H1 (cell line): Measurements from ENCODE around the gene OBSCN. TPM values are rescaled to one million over a fixed set of nuclear protein-coding genes. Genes with fewer than 3 reads are reported as not detected.

Experiments used
- CBX8 ChIP-seq: fragments of 300-800, 300-1000 bp; sonication (generic); IDR thresholded peaks from 2 replicates; pipeline ENCODE4 v1.7.1; 2016; ENCODE audit warnings: low read depth, low read length, borderline replicate concordance
- JUND ChIP-seq: IDR thresholded peaks from 2 replicates; pipeline ENCODE4 v1.6.1; 2011; ENCODE audit warnings: mild to moderate bottlenecking, improper control_type of control experiment, low read length
- TCF12 ChIP-seq: IDR thresholded peaks from 2 replicates; pipeline ENCODE4 v1.6.1; 2011; ENCODE audit warnings: low read depth, mild to moderate bottlenecking, low read length
- YY1 ChIP-seq: IDR thresholded peaks from 2 replicates; pipeline ENCODE4 v1.6.1; 2011; ENCODE audit warnings: low read depth, mild to moderate bottlenecking, low read length
- polyA plus RNA-seq, 7 experiments: library from polyadenylated mRNA; depleted of rRNA in 3 of 7; stranded (reverse) in 5 of 7; unstranded in 2 of 7; fragments of >200 nt in 5 of 7; fragments of 200-250 nt in 2 of 7; gene quantifications; 1 replicate in 5 of 7; 2 replicates in 1 of 7; 4 replicates in 1 of 7; pipeline versions ENCODE4 v1.2.1 to v1.2.3, GENCODE V29; 2011 to 2013; ENCODE audit warnings: missing spikeins in 2 of 7, mixed read lengths in 2 of 7
- total RNA-seq: library from RNA; stranded (reverse); fragmentation: NEBNext Ultra II Directional; extraction: Animal tissue kit (Norgen Biotek cat#: 25700); gene quantifications from 2 replicates; pipeline ENCODE4 v1.2.1, GENCODE V29; 2021

OBSCN gene
- total and polyA plus RNA-seq, 2 of the 8 experiments (the other 6 are each of a cell fraction or from before 2014, with no cell fraction given) = 7.5 to 28.4 TPM

GRCh38 chr1:228356897-228357680 lies 149.2 kb downstream of the OBSCN start (continued):
- no peak for TF ChIP-seq TCF12
- no peak for TF ChIP-seq JUND
- no peak for TF ChIP-seq YY1
- TF ChIP-seq CBX8 = no peak
